Fibroblast of skin of back (primary cell): ENCODE results near the gene FAM13C.
"Not testable (repeated sequence)": the region's sequence is repeated elsewhere in the genome, so short reads cannot be mapped to it uniquely, and the experiment has no call there.

Experiments
- DNase-seq: peaks from one replicate; pipeline ENCODE4 v3.0.0-alpha.2; 2013

FAM13C gene

GRCh38 chr10:59227136-59227673, 135.1 kb downstream of the FAM13C start:
- no peak for DNase-seq

DNA sequence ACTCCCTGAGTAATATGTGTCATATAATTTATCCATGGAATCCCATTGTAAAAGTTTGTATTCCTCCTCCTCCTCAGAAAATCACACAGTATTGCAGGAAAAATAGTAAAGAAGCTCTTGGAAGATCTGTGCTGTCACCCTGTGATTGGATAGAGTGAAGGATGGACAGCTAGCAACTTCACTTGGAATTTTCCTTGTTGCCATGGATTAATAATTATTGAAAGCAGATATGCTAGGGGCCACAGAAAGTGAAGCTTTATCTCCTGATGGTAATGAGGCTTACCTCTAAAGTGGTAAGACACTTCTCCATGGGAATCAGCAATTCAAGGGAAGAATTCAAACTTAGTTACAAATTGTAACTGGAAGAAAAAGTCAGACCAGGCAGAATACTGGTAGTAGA, 137.1 kb downstream of the FAM13C start:
- no peak for DNase-seq

- DNase-seq: not testable (repeated sequence)
Measured at GRCh38 chr10:59223597-59223996, 138.8 kb downstream of the FAM13C start.

- DNase-seq: peak; percentile 2
Measured at GRCh38 chr10:59222788-59223187, 139.6 kb downstream of the FAM13C start.

GRCh38 chr10:59216178-59216869, 146.0 kb downstream of the FAM13C start:
- DNase-seq: no peak

DNA sequence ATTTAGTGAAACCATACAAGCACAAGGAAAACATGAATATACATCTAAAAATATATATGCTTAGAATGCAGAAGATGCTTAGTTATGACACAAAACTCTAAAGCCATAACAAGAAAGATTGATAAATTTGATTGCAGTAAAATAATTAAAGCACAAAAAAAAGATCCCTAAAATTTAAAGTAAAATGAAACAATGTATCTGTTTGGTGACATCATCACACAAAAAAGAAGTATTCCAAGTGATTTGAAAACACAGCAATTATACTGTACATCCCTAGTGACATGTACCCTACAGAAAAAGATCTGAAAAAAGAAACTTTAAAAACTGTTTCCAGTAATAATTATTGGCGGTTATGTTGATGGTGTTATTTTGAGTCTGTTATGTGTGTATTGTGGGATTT, 148.2 kb downstream of the FAM13C start:
- no peak for DNase-seq

GRCh38 chr10:59212301-59212798, 150.0 kb downstream of the FAM13C start:
- no peak for DNase-seq

DNA sequence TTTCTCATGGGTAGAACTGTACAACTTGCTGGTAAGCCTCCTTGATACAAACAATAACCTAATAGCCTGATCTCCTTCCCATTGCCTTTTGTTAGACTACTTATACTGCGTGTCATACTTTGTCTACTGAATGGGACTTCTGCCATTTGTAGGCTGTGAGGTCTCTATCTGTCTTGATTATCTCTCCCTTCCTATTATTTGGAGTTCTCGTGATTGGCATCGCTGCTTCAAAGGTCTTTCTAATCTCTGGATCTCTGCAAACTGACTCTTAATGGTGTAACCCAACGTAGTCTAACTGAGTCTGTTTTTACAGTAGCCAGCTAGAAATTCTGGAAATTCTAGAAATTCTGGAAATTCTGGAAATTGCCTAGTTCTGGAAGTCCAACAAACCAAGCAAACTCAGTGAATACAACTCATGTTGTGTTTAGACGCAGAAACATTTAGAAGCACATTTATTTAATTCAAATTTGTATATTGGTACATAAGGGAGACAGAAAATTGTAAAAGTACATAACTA, 156.1 kb downstream of the FAM13C start:
- no peak for DNase-seq
